Measurements from ENCODE around the gene PLAC8L1. TPM values are rescaled to one million over a fixed set of nuclear protein-coding genes. Genes with fewer than 3 reads are reported as not detected.
"Not testable (repeated sequence)": the region's sequence is repeated elsewhere in the genome, so short reads cannot be mapped to it uniquely, and the experiment has no call there.

PLAC8L1 gene
- polyA plus RNA-seq, 1 experiment, result 0.33 TPM

DNA sequence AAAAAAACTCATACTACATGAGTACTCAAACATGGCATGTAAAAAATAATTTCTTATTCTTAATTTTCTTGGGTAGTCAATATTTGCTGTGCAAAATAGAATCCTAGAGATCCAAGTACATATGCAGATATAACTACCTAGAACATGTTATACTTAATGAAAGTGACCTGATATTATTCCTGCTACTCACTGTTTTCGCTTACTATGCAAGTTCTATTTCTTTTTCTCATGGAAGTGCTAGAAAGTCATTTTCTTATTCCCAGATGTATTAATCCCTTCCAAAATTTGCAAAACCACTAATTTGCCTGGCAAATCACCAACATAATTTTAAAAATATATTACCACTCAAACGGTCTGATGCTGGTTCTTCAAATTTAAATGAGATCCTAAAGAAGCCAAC, 19.2 kb upstream of the PLAC8L1 start:
- no peak for DNase-seq (ENCODE audit: low read depth)
- Histone ChIP-seq H3K27me3 (ENCODE audit: control insufficient read depth, insufficient read depth, low read length) (no peaks in the 10 kb centered on the region), H3K4me3 (ENCODE audit: low read depth, low read length) (no peak overlapping the region), H3K36me3 (ENCODE audit: control insufficient read depth, insufficient read depth, low read length) (peaks cover 12% of the 10 kb centered on the region)
- CTCF ChIA-PET, result no interaction called here
- TF ChIP-seq, protein P1, sequence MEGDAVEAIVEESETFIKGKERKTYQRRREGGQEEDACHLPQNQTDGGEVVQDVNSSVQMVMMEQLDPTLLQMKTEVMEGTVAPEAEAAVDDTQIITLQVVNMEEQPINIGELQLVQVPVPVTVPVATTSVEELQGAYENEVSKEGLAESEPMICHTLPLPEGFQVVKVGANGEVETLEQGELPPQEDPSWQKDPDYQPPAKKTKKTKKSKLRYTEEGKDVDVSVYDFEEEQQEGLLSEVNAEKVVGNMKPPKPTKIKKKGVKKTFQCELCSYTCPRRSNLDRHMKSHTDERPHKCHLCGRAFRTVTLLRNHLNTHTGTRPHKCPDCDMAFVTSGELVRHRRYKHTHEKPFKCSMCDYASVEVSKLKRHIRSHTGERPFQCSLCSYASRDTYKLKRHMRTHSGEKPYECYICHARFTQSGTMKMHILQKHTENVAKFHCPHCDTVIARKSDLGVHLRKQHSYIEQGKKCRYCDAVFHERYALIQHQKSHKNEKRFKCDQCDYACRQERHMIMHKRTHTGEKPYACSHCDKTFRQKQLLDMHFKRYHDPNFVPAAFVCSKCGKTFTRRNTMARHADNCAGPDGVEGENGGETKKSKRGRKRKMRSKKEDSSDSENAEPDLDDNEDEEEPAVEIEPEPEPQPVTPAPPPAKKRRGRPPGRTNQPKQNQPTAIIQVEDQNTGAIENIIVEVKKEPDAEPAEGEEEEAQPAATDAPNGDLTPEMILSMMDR (IDR thresholded peaks at IDR 0.05; ENCODE audit: insufficient read depth, low read depth, low read length), result no peak
- POLR2A ChIA-PET, result no interaction called here

DNA sequence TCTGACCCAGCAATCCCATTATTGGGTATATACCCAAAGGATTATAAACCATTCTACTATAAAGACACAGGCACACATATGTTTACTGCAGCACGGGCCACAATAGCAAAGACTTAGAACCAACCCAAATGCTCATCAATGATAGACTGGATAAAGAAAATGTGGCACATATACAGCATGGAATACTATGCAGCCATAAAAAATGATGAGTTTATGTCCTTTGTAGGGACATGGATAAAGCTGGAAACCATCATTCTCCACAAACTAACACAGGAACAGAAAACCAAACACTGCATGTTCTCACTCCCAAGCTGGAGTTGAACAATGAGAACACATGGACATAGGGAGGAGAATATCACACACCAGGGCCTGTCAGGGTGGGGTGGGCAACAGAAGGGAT, 16.1 kb upstream of the PLAC8L1 start:
- H3K36me3 ChIP-seq (ENCODE audit: control insufficient read depth, insufficient read depth, low read length); H3K4me3 ChIP-seq (ENCODE audit: low read depth, low read length); H3K27me3 ChIP-seq (ENCODE audit: control insufficient read depth, insufficient read depth, low read length); DNase-seq (ENCODE audit: low read depth); POLR2A ChIA-PET: not testable (repeated sequence)
- CTCF ChIA-PET, result interaction anchor here (0.6 kb wide), 1 partner anchor 34 kb away, joined by 3 read pairs; no protein-coding TSS in a partner anchor

DNA sequence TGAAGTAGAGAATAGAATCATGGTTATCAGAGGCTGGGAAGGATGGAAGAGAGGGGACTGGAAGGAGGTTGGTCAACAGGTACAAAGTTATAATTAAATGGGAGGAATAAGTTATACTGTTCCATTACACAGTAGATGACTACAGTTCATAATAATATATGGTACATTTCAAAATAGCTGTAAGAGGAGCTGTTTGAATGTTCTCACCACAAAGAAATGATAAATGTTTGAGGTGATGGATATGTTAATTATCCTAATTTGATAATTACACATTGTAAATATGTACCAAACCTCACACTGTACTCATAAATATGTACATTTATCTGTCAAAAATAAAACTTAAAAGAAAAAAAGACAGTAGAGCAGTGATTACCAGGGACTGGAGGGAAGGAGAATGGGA, 12.9 kb upstream of the PLAC8L1 start:
- Histone ChIP-seq H3K4me3 (ENCODE audit: low read depth, low read length) (no peak overlapping the region), H3K36me3 (ENCODE audit: control insufficient read depth, insufficient read depth, low read length) (peaks cover 9% of the 10 kb centered on the region), H3K27me3 (ENCODE audit: control insufficient read depth, insufficient read depth, low read length) (no peaks in the 10 kb centered on the region)
- no peak for DNase-seq (ENCODE audit: low read depth)
- POLR2A ChIA-PET, result no interaction called here
- TF ChIP-seq, protein P1 (IDR thresholded peaks at IDR 0.05; ENCODE audit: insufficient read depth, low read depth, low read length), result no peak
- CTCF ChIA-PET, result interaction anchor here (1.4 kb wide), 1 partner anchor 16 kb away, joined by 4 read pairs; no protein-coding TSS in a partner anchor

DNA sequence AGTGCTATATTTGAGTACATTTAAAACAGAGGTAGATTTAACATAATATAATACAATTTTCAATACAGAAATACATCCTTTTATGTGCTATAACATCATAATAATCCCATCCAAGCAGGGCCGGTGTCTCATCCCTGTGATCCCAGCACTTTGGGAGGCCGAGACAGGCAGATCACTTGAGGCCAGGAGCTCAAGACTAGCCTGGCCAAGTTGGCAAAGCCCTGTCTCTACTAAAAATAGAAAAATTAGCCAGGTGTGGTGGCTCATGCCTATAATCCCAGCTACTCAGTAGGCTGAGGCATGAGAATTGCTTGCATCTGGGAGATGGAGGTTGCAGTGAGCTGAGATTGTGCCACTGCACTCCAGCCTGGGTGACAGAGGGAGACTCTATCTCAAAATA, 11.8 kb upstream of the PLAC8L1 start:
- DNase-seq (ENCODE audit: low read depth); H3K27me3 ChIP-seq (ENCODE audit: control insufficient read depth, insufficient read depth, low read length); H3K4me3 ChIP-seq (ENCODE audit: low read depth, low read length); H3K36me3 ChIP-seq (ENCODE audit: control insufficient read depth, insufficient read depth, low read length); POLR2A ChIA-PET: not testable (repeated sequence)
- CTCF ChIA-PET, result interaction anchor here (0.6 to 1.4 kb wide), 3 partner anchors 10 to 1934 kb away, joined by 3 to 4 read pairs (median 3); no protein-coding TSS in a partner anchor

DNA sequence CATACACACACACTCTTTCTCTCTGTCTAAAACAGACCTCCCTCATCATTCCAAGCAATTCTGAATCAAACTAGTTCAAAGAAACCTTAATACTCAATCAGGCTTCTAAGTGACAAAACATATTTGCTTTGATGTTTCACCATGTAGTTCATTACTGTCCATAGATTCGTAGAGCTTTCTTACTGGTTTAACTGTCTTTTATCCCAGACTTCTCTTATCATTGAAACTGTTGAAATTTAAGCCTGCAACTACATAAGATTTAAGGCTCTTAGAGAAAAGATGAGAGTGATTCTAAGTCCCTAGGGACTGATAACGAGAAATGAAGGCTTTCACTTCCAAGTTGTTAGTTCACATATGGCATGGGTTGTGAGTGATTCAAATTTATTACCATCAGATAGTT, 11.0 kb upstream of the PLAC8L1 start:
- H3K27me3 ChIP-seq (ENCODE audit: control insufficient read depth, insufficient read depth, low read length), result no peaks in the 10 kb centered on the region
- ChIA-PET CTCF (interaction anchor here (1.3 to 1.7 kb wide), 2 partner anchors 20 to 1933 kb away, joined by 3 to 4 read pairs; no protein-coding TSS in a partner anchor), POLR2A (no interaction called here)
- H3K4me3 ChIP-seq (ENCODE audit: low read depth, low read length), result no peak overlapping the region
- peaks cover 4% of the 10 kb centered on the region; the same call in 1 of the 2 replicates for H3K36me3 ChIP-seq (ENCODE audit: control insufficient read depth, insufficient read depth, low read length)
- no peak for DNase-seq (ENCODE audit: low read depth)
- TF ChIP-seq, protein P1 (IDR thresholded peaks at IDR 0.05; ENCODE audit: insufficient read depth, low read depth, low read length), result no peak

DNA sequence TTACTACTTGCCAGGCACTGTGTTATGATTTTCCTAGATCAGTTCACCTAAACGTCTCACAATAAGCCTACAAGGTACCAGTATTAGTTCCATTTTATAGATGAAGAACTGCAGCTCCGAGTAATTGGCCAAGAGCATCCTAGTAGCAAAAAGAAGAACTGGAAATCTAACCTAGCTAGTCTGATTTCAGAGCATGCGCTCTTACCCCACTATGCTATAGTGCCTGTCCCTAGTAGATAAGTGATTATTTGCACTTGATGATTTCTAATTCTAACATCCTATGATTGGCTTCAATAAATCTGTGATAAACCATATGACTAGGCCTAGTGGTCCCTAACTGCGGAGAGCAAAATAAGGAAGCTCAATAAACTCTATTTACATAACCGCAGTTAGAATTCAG, 7.1 kb upstream of the PLAC8L1 start:
- Histone ChIP-seq H3K27me3 (ENCODE audit: control insufficient read depth, insufficient read depth, low read length) (no peaks in the 10 kb centered on the region), H3K36me3 (ENCODE audit: control insufficient read depth, insufficient read depth, low read length) (peaks cover 3% of the 10 kb centered on the region; the same call in 1 of the 2 replicates), H3K4me3 (ENCODE audit: low read depth, low read length) (no peak overlapping the region)
- DNase-seq (ENCODE audit: low read depth), result no peak
- ChIA-PET CTCF (interaction anchor here (1.4 kb wide), 1 partner anchor 18 kb away, joined by 3 read pairs; no protein-coding TSS in a partner anchor), POLR2A (no interaction called here)
- TF ChIP-seq, protein P1 (IDR thresholded peaks at IDR 0.05; ENCODE audit: insufficient read depth, low read depth, low read length), result no peak

All from BJ (cell line).